ENCODE measurements around the gene CAP2.

CAP2 gene

GRCh38 chr6:17360564-17360963, 32.8 kb upstream of the CAP2 start:
- DNase-seq (ENCODE audit: low spot score) = no peak
- Histone ChIP-seq H2BK12ac (ENCODE audit: low read length) (no peak overlapping the region), H3K36me3 (replicated peaks in 1 of 2; ENCODE audit: control insufficient read depth in 2 of 2, insufficient read depth in 2 of 2, low read length in 2 of 2) (no peaks in the 10 kb centered on the region), H4K91ac (ENCODE audit: low read depth, low read length, poor library complexity) (no peak overlapping the region), H3K18ac (ENCODE audit: low read length) (no peak overlapping the region), H2BK120ac (ENCODE audit: low read depth, low read length) (no peak overlapping the region), H2BK5ac (ENCODE audit: low read length) (no peak overlapping the region), H3K4me3 (ENCODE audit: low read length in 2 of 2) (no peak overlapping the region), H3K4me2 (ENCODE audit: insufficient read depth, low read length, poor library complexity, severe bottlenecking) (no peak overlapping the region), H4K8ac (ENCODE audit: low read depth, low read length) (no peak overlapping the region), H3K4ac (ENCODE audit: low read length) (no peak overlapping the region), H3K9me3 (replicated peaks in 1 of 2; ENCODE audit: control insufficient read depth in 2 of 2, insufficient read depth in 1 of 2, low read depth in 1 of 2, low read length in 2 of 2) (no peaks in the 10 kb centered on the region), H3K14ac (ENCODE audit: low read length) (no peak overlapping the region), H3K27ac (replicated peaks; ENCODE audit: low read length) (no peak overlapping the region), H3K4me1 (ENCODE audit: control insufficient read depth in 2 of 2, insufficient read depth in 1 of 2, low read depth in 1 of 2, low read length in 2 of 2) (no peaks in the 10 kb centered on the region), H3K9ac (ENCODE audit: low read depth, low read length, poor library complexity) (no peak overlapping the region), H3K79me1 (ENCODE audit: low read depth, low read length) (no peaks in the 10 kb centered on the region), H3K23ac (ENCODE audit: low read depth, low read length, poor library complexity) (no peak overlapping the region), H2AK5ac (ENCODE audit: low read depth, low read length) (no peak overlapping the region), H3K27me3 (ENCODE audit: control insufficient read depth in 3 of 3, insufficient read depth in 3 of 3, low read depth in 1 of 3, low read length in 3 of 3) (no peaks in the 10 kb centered on the region), H2BK15ac (ENCODE audit: low read length) (no peak overlapping the region), H2AFZ (ENCODE audit: low read length) (no peak overlapping the region)
- no CpG with 5 or more reads among the region's 4 CpGs for WGBS, 2 donors (ENCODE audit: extremely low coverage in 2 of 2, insufficient read length in 2 of 2, insufficient replicate concordance in 1 of 2)

GRCh38 chr6:17361013-17361412, 32.4 kb upstream of the CAP2 start:
- WGBS, 2 donors (ENCODE audit: extremely low coverage in 2 of 2, insufficient read length in 2 of 2, insufficient replicate concordance in 1 of 2) = no CpG with 5 or more reads among the region's 3 CpGs
- Histone ChIP-seq H3K18ac (ENCODE audit: low read length) (no peak overlapping the region), H3K4ac (ENCODE audit: low read length) (no peak overlapping the region), H3K4me2 (ENCODE audit: insufficient read depth, low read length, poor library complexity, severe bottlenecking) (no peak overlapping the region), H4K8ac (ENCODE audit: low read depth, low read length) (no peak overlapping the region), H3K79me1 (ENCODE audit: low read depth, low read length) (no peaks in the 10 kb centered on the region), H3K9me3 (replicated peaks in 1 of 2; ENCODE audit: control insufficient read depth in 2 of 2, insufficient read depth in 1 of 2, low read depth in 1 of 2, low read length in 2 of 2) (no peaks in the 10 kb centered on the region), H3K27ac (replicated peaks; ENCODE audit: low read length) (no peak overlapping the region), H3K14ac (ENCODE audit: low read length) (no peak overlapping the region), H2BK5ac (ENCODE audit: low read length) (no peak overlapping the region), H3K4me1 (ENCODE audit: control insufficient read depth in 2 of 2, insufficient read depth in 1 of 2, low read depth in 1 of 2, low read length in 2 of 2) (no peaks in the 10 kb centered on the region), H3K4me3 (ENCODE audit: low read length in 2 of 2) (no peak overlapping the region), H2BK120ac (ENCODE audit: low read depth, low read length) (no peak overlapping the region), H2BK15ac (ENCODE audit: low read length) (no peak overlapping the region), H2BK12ac (ENCODE audit: low read length) (no peak overlapping the region), H2AFZ (ENCODE audit: low read length) (no peak overlapping the region), H3K27me3 (ENCODE audit: control insufficient read depth in 3 of 3, insufficient read depth in 3 of 3, low read depth in 1 of 3, low read length in 3 of 3) (no peaks in the 10 kb centered on the region), H3K36me3 (replicated peaks in 1 of 2; ENCODE audit: control insufficient read depth in 2 of 2, insufficient read depth in 2 of 2, low read length in 2 of 2) (no peaks in the 10 kb centered on the region), H3K9ac (ENCODE audit: low read depth, low read length, poor library complexity) (no peak overlapping the region), H4K91ac (ENCODE audit: low read depth, low read length, poor library complexity) (no peak overlapping the region), H3K23ac (ENCODE audit: low read depth, low read length, poor library complexity) (no peak overlapping the region), H2AK5ac (ENCODE audit: low read depth, low read length) (no peak overlapping the region)
- DNase-seq (ENCODE audit: low spot score) = no peak

DNA sequence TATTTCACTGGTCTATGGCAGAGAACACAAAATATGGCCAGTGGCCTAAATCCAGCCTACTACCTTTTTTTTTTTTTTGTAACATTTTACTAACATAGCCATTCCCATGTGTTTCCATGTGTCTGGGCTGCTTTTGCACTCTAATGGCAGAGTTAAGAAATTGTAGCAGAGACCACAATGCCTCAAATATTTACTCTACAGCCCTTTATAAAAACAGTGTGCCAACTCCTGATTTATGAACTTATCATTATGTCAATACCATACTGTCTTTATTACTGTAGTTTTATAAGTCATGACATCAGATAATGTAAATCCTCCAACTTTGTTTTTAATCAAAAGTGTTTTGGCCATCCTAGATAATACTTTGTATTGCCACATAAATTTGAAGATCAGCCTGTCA, 27.4 kb upstream of the CAP2 start:
- Histone ChIP-seq H2BK15ac (ENCODE audit: low read length) (no peak overlapping the region), H3K79me1 (ENCODE audit: low read depth, low read length) (no peaks in the 10 kb centered on the region), H2BK12ac (ENCODE audit: low read length) (no peak overlapping the region), H3K4me2 (ENCODE audit: insufficient read depth, low read length, poor library complexity, severe bottlenecking) (no peak overlapping the region), H3K36me3 (replicated peaks in 1 of 2; ENCODE audit: control insufficient read depth in 2 of 2, insufficient read depth in 2 of 2, low read length in 2 of 2) (no peaks in the 10 kb centered on the region), H3K9ac (ENCODE audit: low read depth, low read length, poor library complexity) (no peak overlapping the region), H3K4me3 (ENCODE audit: low read length in 2 of 2) (no peak overlapping the region), H3K14ac (ENCODE audit: low read length) (no peak overlapping the region), H2AK5ac (ENCODE audit: low read depth, low read length) (no peak overlapping the region), H2AFZ (ENCODE audit: low read length) (no peak overlapping the region), H3K27me3 (ENCODE audit: control insufficient read depth in 3 of 3, insufficient read depth in 3 of 3, low read depth in 1 of 3, low read length in 3 of 3) (no peaks in the 10 kb centered on the region), H4K8ac (ENCODE audit: low read depth, low read length) (no peak overlapping the region), H3K18ac (ENCODE audit: low read length) (no peak overlapping the region), H2BK5ac (ENCODE audit: low read length) (no peak overlapping the region), H2BK120ac (ENCODE audit: low read depth, low read length) (no peak overlapping the region), H3K9me3 (replicated peaks in 1 of 2; ENCODE audit: control insufficient read depth in 2 of 2, insufficient read depth in 1 of 2, low read depth in 1 of 2, low read length in 2 of 2) (peaks cover 0 to 3% of the 10 kb centered on the region in 2 donors), H3K4ac (ENCODE audit: low read length) (no peak overlapping the region), H4K91ac (ENCODE audit: low read depth, low read length, poor library complexity) (no peak overlapping the region), H3K4me1 (ENCODE audit: control insufficient read depth in 2 of 2, insufficient read depth in 1 of 2, low read depth in 1 of 2, low read length in 2 of 2) (no peaks in the 10 kb centered on the region), H3K23ac (ENCODE audit: low read depth, low read length, poor library complexity) (no peak overlapping the region), H3K27ac (replicated peaks; ENCODE audit: low read length) (no peak overlapping the region)
- DNase-seq (ENCODE audit: low spot score) = no peak

GRCh38 chr6:17367868-17368267, 25.5 kb upstream of the CAP2 start:
- no peaks in the 10 kb centered on the region for H3K36me3 ChIP-seq (replicated peaks in 1 of 2; ENCODE audit: control insufficient read depth in 2 of 2, insufficient read depth in 2 of 2, low read length in 2 of 2)
- no peak overlapping the region for H3K23ac ChIP-seq (ENCODE audit: low read depth, low read length, poor library complexity)
- no CpG with 5 or more reads among the region's 1 CpG for WGBS, 2 donors (ENCODE audit: extremely low coverage in 2 of 2, insufficient read length in 2 of 2, insufficient replicate concordance in 1 of 2)
- no peak overlapping the region for H2AK5ac ChIP-seq (ENCODE audit: low read depth, low read length)
- no peak overlapping the region for H2BK5ac ChIP-seq (ENCODE audit: low read length)
- no peak overlapping the region for H4K8ac ChIP-seq (ENCODE audit: low read depth, low read length)
- no peaks in the 10 kb centered on the region for H3K4me1 ChIP-seq (ENCODE audit: control insufficient read depth in 2 of 2, insufficient read depth in 1 of 2, low read depth in 1 of 2, low read length in 2 of 2)
- H3K9me3 ChIP-seq (replicated peaks in 1 of 2; ENCODE audit: control insufficient read depth in 2 of 2, insufficient read depth in 1 of 2, low read depth in 1 of 2, low read length in 2 of 2) = peaks cover 0 to 3% of the 10 kb centered on the region in 2 donors
- no peak overlapping the region for H2AFZ ChIP-seq (ENCODE audit: low read length)
- no peaks in the 10 kb centered on the region for H3K79me1 ChIP-seq (ENCODE audit: low read depth, low read length)
- H2BK120ac ChIP-seq (ENCODE audit: low read depth, low read length) = no peak overlapping the region
- no peak overlapping the region for H3K27ac ChIP-seq (replicated peaks; ENCODE audit: low read length)
- H2BK12ac ChIP-seq (ENCODE audit: low read length) = no peak overlapping the region
- H4K91ac ChIP-seq (ENCODE audit: low read depth, low read length, poor library complexity) = no peak overlapping the region
- H3K18ac ChIP-seq (ENCODE audit: low read length) = no peak overlapping the region
- H3K4ac ChIP-seq (ENCODE audit: low read length) = no peak overlapping the region
- no peak for DNase-seq (ENCODE audit: low spot score)
- no peak overlapping the region for H3K4me2 ChIP-seq (ENCODE audit: insufficient read depth, low read length, poor library complexity, severe bottlenecking)
- H3K4me3 ChIP-seq (ENCODE audit: low read length in 2 of 2) = no peak overlapping the region
- H3K14ac ChIP-seq (ENCODE audit: low read length) = no peak overlapping the region
- H2BK15ac ChIP-seq (ENCODE audit: low read length) = no peak overlapping the region
- H3K9ac ChIP-seq (ENCODE audit: low read depth, low read length, poor library complexity) = no peak overlapping the region
- H3K27me3 ChIP-seq (ENCODE audit: control insufficient read depth in 3 of 3, insufficient read depth in 3 of 3, low read depth in 1 of 3, low read length in 3 of 3) = no peaks in the 10 kb centered on the region
